ENCODE results near the gene CNTNAP2.

The CNTNAP2 gene

DNA sequence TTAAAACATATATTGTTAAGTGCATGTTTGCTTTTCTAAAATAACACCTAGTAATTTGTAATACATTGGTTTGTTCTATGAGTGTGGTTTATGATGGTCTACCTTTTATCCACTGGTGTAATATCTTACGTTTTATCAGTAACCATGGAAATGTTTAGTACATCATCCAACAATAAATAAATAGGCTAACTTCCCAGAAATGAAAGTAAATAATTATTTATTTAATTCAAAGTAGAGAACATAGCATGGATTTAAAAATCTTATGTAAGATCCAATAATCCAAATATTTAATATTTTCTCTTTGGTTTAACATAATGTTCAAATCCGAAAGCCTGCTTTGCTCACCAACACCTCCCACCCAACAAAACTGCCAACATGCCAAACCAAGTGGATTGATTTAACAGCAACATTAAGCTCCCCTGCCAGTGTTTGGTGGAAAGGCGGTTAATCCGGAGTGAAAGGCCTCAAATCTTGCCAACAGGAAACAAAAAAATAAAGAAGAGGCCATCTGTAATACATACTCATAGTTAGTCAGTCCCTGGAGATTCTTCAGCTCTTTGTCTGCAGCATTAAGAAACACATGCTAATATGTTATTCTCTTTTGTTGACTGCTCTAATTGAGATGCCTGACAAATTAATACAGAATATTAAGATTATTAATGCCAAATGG, 897.8 kb downstream of the CNTNAP2 start:
- TF ChIP-seq, protein P1, sequence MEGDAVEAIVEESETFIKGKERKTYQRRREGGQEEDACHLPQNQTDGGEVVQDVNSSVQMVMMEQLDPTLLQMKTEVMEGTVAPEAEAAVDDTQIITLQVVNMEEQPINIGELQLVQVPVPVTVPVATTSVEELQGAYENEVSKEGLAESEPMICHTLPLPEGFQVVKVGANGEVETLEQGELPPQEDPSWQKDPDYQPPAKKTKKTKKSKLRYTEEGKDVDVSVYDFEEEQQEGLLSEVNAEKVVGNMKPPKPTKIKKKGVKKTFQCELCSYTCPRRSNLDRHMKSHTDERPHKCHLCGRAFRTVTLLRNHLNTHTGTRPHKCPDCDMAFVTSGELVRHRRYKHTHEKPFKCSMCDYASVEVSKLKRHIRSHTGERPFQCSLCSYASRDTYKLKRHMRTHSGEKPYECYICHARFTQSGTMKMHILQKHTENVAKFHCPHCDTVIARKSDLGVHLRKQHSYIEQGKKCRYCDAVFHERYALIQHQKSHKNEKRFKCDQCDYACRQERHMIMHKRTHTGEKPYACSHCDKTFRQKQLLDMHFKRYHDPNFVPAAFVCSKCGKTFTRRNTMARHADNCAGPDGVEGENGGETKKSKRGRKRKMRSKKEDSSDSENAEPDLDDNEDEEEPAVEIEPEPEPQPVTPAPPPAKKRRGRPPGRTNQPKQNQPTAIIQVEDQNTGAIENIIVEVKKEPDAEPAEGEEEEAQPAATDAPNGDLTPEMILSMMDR (IDR thresholded peaks at IDR 0.05; ENCODE audit: extremely low read depth, missing control alignments) = no peak

DNA sequence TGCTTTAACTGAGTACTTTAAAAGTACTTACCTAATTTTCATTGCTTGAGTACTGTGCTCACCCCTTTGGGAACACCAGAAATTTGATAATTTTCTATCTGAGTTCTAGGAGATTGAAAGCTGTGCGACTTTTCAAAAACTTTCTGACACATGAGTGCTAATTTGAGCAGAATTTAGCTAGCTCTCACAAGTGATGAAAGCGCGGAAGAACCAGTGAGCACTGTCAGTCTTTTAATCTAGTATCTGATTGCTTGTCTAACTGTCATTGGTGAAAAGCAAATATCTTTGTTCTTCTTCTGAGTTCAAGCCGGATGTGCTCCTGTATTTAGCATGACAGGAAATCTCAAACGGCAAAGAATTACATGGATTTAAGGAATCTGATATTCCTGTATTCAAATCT, 899.4 kb downstream of the CNTNAP2 start:
- no peak for DNase-seq (ENCODE audit: low spot score)

More for the DNA sequence above, 897.8 kb downstream of the CNTNAP2 start:
- no peak for DNase-seq (ENCODE audit: low spot score)

DNA sequence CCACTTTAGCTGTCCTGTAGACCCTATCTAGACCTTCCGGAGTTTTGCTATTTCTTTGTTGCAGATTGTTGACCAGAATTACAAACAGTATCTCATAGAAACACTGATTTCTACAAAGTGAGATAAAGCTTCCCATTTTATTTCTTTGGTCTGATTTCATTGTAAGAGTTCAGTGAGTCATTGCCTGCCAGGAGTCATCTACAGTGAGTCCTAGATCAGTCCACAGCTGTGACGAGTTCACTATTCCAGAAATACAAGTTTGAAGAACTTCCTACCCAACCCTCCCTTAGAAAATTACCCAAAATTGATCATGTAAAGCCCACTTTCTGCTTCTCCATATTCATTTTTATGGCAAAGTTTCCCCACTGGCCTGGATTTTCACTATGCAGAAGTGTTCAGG, 905.5 kb downstream of the CNTNAP2 start:
- no peak for DNase-seq (ENCODE audit: low spot score)
- TF ChIP-seq, protein P1 (IDR thresholded peaks at IDR 0.05; ENCODE audit: extremely low read depth, missing control alignments) = no peak

More for the DNA sequence above, 899.4 kb downstream of the CNTNAP2 start:
- TF ChIP-seq, protein P1 (IDR thresholded peaks at IDR 0.05; ENCODE audit: extremely low read depth, missing control alignments) = no peak

DNA sequence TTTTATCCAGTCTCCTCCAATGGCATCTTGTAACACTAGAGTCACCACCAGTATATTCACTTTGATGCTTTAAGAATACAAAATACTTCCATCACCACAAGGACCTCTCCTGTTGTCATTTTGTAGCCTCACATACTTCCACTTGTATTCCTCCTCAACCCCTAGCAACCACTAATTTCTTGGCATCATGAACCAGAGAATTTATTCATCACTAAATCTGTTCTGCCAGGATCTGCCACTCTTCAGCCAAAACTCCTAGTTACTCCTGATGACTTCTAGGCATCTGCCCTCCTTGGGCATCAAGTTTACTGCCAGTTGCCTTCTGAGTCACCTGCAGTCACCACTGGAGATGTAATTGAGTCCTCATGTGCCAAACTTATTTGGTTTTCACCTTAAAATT, 906.8 kb downstream of the CNTNAP2 start:
- DNase-seq (ENCODE audit: low spot score) = no peak
- TF ChIP-seq, protein P1 (IDR thresholded peaks at IDR 0.05; ENCODE audit: extremely low read depth, missing control alignments) = no peak

DNA sequence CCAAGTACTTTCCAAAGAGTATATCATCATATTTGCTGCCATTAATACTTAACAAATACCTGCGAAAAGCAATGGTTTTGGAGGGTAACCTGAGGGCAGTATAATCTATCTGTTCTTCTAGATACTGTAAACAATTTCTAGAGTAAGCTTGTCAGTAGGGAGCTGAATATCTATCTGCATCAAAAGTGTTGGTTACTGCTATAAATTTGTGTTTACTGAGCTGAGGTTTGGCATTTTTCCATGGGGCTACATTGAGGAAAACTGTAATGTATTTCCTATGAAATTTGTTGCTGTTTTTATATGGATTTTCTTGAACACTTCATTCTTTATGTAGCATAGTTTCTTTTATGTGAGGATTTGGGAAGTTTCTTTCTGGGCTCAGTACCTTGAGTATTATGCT, 913.4 kb downstream of the CNTNAP2 start:
- DNase-seq (ENCODE audit: low spot score) = no peak
- TF ChIP-seq, protein P1 (IDR thresholded peaks at IDR 0.05; ENCODE audit: extremely low read depth, missing control alignments) = no peak

DNA sequence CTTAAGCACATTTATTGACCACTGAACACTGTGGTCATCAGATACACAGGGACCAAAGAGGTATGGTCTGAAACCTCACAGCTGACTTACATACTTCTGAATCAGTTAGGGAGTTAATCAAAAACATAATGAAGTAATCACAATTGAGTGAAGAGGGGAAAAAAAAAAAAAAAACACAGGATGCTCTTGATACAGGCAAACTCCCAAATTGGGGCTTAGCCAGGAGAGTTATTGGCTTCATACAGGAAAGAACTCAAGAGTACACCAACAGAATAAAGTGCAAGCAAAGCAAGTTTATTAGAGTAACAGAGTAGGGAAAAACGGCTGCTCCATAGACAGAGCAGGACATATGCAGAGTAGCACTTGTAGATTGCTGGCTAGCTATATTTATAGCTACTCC, 917.0 kb downstream of the CNTNAP2 start:
- TF ChIP-seq, protein P1 (IDR thresholded peaks at IDR 0.05; ENCODE audit: extremely low read depth, missing control alignments) = no peak
- DNase-seq (ENCODE audit: low spot score) = no peak

DNA sequence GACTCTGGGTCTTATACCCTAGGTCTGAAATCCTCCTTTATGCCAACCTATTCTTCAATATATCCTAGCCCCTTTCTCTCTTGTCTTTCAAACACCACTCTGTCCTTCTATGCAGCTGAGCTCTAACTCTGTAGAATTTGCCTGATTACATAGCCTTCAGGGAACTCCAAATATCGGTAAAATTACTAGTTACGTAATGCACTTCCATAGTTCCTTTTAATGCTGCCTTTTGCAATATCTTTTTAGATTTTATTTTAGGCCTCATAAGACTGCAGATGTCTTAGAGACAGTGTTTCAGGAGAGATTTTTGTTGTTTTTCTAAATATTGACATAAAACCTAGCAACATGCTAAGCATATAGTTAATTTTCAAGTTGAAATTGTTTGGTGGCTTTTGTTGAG, 924.8 kb downstream of the CNTNAP2 start:
- no peak for DNase-seq (ENCODE audit: low spot score)
- TF ChIP-seq, protein P1 (IDR thresholded peaks at IDR 0.05; ENCODE audit: extremely low read depth, missing control alignments) = no peak
